Measurements from ENCODE around the gene TMEM269. TPM values are rescaled to one million over a fixed set of nuclear protein-coding genes. Genes with fewer than 3 reads are reported as not detected.

TMEM269 gene
- polyA plus RNA-seq, 3 donors, result 0.07 TPM; not detected in 2

- H3K27ac ChIP-seq (ENCODE audit: low read depth in 1 of 2, low read length in 2 of 2), result no peak overlapping the region
- no peak overlapping the region for H3K27ac Mint-ChIP-seq
- no peak overlapping the region for H3K4me3 Mint-ChIP-seq
- peaks cover 24% of the 10 kb centered on the region for H3K4me1 Mint-ChIP-seq
- intact Hi-C loops (cut with micrococcal nuclease), result loop anchor here (5.0 to 10.0 kb wide), 5 partner anchors 37 to 326 kb away; partner anchors contain the start of genes C1orf50 (in 2 of the 2), P3H1 (in 2 of the 2), CFAP57 (in 1 of the 2) and EBNA1BP2 (in 1 of the 2)
- H3K4me3 ChIP-seq (replicated peaks in 1 of 3; ENCODE audit: low read depth in 2 of 3, low read length in 3 of 3), result no peak overlapping the region
- H3K9me3 Mint-ChIP-seq, result peaks cover 0 to 7% (median 4%) of the 10 kb centered on the region in 7 donors
- H3K4me1 ChIP-seq (ENCODE audit: control insufficient read depth in 1 of 2, insufficient read depth in 2 of 2, low read length in 2 of 2), result peaks cover 14 to 20% of the 10 kb centered on the region in 2 donors
- H3K9ac ChIP-seq (ENCODE audit: insufficient read depth, low read length, poor library complexity, severe bottlenecking), result no peak overlapping the region
- no peak overlapping the region for H3K4me2 ChIP-seq (replicated peaks; ENCODE audit: extremely low read depth, low read length, poor library complexity, severe bottlenecking)
- H3K36me3 Mint-ChIP-seq, result peaks cover 24 to 29% of the 10 kb centered on the region in 2 donors
- no peaks in the 10 kb centered on the region for H4K20me1 ChIP-seq (ENCODE audit: insufficient read depth, low read length)
- H3K36me3 ChIP-seq (replicated peaks in 1 of 2; ENCODE audit: control insufficient read depth in 1 of 2, insufficient read depth in 2 of 2, low read length in 2 of 2), result peaks cover 13 to 34% of the 10 kb centered on the region in 2 donors
- H3K79me2 ChIP-seq (ENCODE audit: insufficient read depth, low read length), result peaks cover 14% of the 10 kb centered on the region
- no CpG with 5 or more reads among the region's 2 CpGs for WGBS (ENCODE audit: insufficient coverage)
- H3K27me3 ChIP-seq (ENCODE audit: control insufficient read depth in 2 of 2, insufficient read depth in 2 of 2, low read length in 2 of 2), result no peaks in the 10 kb centered on the region
- peaks cover 0 to 7% of the 10 kb centered on the region in 2 donors for H3K9me3 ChIP-seq (replicated peaks in 1 of 2; ENCODE audit: control insufficient read depth in 1 of 2, insufficient read depth in 1 of 2, low read length in 2 of 2)
- no peak for TF ChIP-seq CTCF (IDR thresholded peaks at IDR 0.05)
- H2AFZ ChIP-seq (ENCODE audit: insufficient read depth, low read depth, low read length, poor library complexity, severe bottlenecking), result no peak overlapping the region
- DNase-seq, result no peak
- H3K27me3 Mint-ChIP-seq (ENCODE audit: low read depth in 3 of 3), result peaks cover 0 to 1% (median 0%) of the 10 kb centered on the region in 3 donors
Measured at GRCh38 chr1:42848823-42849537, 64.2 kb downstream of the TMEM269 start.

- Mint-ChIP-seq H3K4me1 (peaks cover 22% of the 10 kb centered on the region), H3K27ac (peak overlapping the region in 1 of 7 donors; percentile 22)
- intact Hi-C loops (cut with micrococcal nuclease), result loop anchor here (5.0 to 10.0 kb wide), 5 partner anchors 38 to 325 kb away; partner anchors contain the start of genes C1orf50 (in 2 of the 2), P3H1 (in 2 of the 2), CFAP57 (in 1 of the 2) and EBNA1BP2 (in 1 of the 2)
Measured at GRCh38 chr1:42849944-42850343, 65.2 kb downstream of the TMEM269 start.

More at GRCh38 chr1:42849944-42850343, 65.2 kb downstream of the TMEM269 start:
- H3K27me3 ChIP-seq (ENCODE audit: control insufficient read depth in 2 of 2, insufficient read depth in 2 of 2, low read length in 2 of 2), result no peaks in the 10 kb centered on the region
- H3K4me2 ChIP-seq (replicated peaks; ENCODE audit: extremely low read depth, low read length, poor library complexity, severe bottlenecking), result no peak overlapping the region
- no peaks in the 10 kb centered on the region for H4K20me1 ChIP-seq (ENCODE audit: insufficient read depth, low read length)
- Mint-ChIP-seq H3K9me3 (peaks cover 0 to 9% (median 5%) of the 10 kb centered on the region in 7 donors), H3K27me3 (ENCODE audit: low read depth in 3 of 3) (peaks cover 0 to 1% (median 0%) of the 10 kb centered on the region in 3 donors), H3K4me3 (no peak overlapping the region), H3K36me3 (peaks cover 24 to 29% of the 10 kb centered on the region in 2 donors)
- peaks cover 14% of the 10 kb centered on the region for H3K79me2 ChIP-seq (ENCODE audit: insufficient read depth, low read length)
- H3K9me3 ChIP-seq (replicated peaks in 1 of 2; ENCODE audit: control insufficient read depth in 1 of 2, insufficient read depth in 1 of 2, low read length in 2 of 2), result peaks cover 0 to 7% of the 10 kb centered on the region in 2 donors
- H3K9ac ChIP-seq (ENCODE audit: insufficient read depth, low read length, poor library complexity, severe bottlenecking), result no peak overlapping the region
- H3K27ac ChIP-seq (ENCODE audit: low read depth in 1 of 2, low read length in 2 of 2), result no peak overlapping the region
- TF ChIP-seq CTCF (IDR thresholded peaks at IDR 0.05), result no peak
- no peak overlapping the region for H3K4me3 ChIP-seq (replicated peaks in 1 of 3; ENCODE audit: low read depth in 2 of 3, low read length in 3 of 3)
- 94% methylated on average over 3 of the region's 5 CpGs for WGBS (ENCODE audit: insufficient coverage)
- peaks cover 13 to 34% of the 10 kb centered on the region in 2 donors for H3K36me3 ChIP-seq (replicated peaks in 1 of 2; ENCODE audit: control insufficient read depth in 1 of 2, insufficient read depth in 2 of 2, low read length in 2 of 2)
- no peak overlapping the region for H2AFZ ChIP-seq (ENCODE audit: insufficient read depth, low read depth, low read length, poor library complexity, severe bottlenecking)
- no peak for DNase-seq
- peaks cover 14 to 20% of the 10 kb centered on the region in 2 donors for H3K4me1 ChIP-seq (ENCODE audit: control insufficient read depth in 1 of 2, insufficient read depth in 2 of 2, low read length in 2 of 2)

Other genes with a start within 250 kb of the TMEM269 start
- gene PPIH, start 126.6 kb upstream of the TMEM269 start, polyA plus RNA-seq, result 10 to 100 TPM; 28.1 to 31.0 (median 28.8) TPM
- 100 to 1,000 TPM in 1 of 3 donors, 10 to 100 TPM in 2; 65.7 to 301 (median 70.2) TPM for gene YBX1, start 102.6 kb upstream of the TMEM269 start, polyA plus RNA-seq
- not detected for gene CLDN19, start 44.8 kb upstream of the TMEM269 start, polyA plus RNA-seq
- gene P3H1, start 18.0 kb upstream of the TMEM269 start, polyA plus RNA-seq, result 10 to 100 TPM; 16.8 to 56.9 (median 16.9) TPM
- gene C1orf50, start 17.7 kb upstream of the TMEM269 start, polyA plus RNA-seq, result 1 to 10 TPM; 3.7 to 9.2 (median 4.3) TPM
- gene ERMAP, start 32.1 kb downstream of the TMEM269 start, polyA plus RNA-seq, result 10 to 100 TPM in 1 of 3 donors, 1 to 10 TPM in 2; 6.0 to 22.7 (median 8.4) TPM
- gene SVBP, start 32.4 kb downstream of the TMEM269 start, polyA plus RNA-seq, result 10 to 100 TPM; 19.5 to 56.1 (median 54.3) TPM
- 1 to 10 TPM; 1.3 to 6.7 (median 1.8) TPM for gene ZNF691, start 61.6 kb downstream of the TMEM269 start, polyA plus RNA-seq
- 1 to 10 TPM in 1 of 3 donors, under 1 TPM in 2; 0.56 to 5.0 (median 0.71) TPM for gene SLC2A1, start 173.9 kb downstream of the TMEM269 start, polyA plus RNA-seq

Measured in CD14-positive monocyte (primary cell).